Globus pallidus (tissue), 1 donor: ENCODE data around the gene ASPHD1.
"Not testable (repeated sequence)": the region's sequence is repeated elsewhere in the genome, so short reads cannot be mapped to it uniquely, and the experiment has no call there.

Source experiments
- DNase-seq: peaks from one replicate; pipeline ENCODE4 v3.0.0-alpha.2; 2015; ENCODE audit warnings: low spot score

Gene ASPHD1

GRCh38 chr16:29877266-29877961 lies 22.9 kb upstream of the ASPHD1 start:
- DNase-seq: no peak

GRCh38 chr16:29878172-29878571 lies 22.1 kb upstream of the ASPHD1 start:
- no peak for DNase-seq

DNA sequence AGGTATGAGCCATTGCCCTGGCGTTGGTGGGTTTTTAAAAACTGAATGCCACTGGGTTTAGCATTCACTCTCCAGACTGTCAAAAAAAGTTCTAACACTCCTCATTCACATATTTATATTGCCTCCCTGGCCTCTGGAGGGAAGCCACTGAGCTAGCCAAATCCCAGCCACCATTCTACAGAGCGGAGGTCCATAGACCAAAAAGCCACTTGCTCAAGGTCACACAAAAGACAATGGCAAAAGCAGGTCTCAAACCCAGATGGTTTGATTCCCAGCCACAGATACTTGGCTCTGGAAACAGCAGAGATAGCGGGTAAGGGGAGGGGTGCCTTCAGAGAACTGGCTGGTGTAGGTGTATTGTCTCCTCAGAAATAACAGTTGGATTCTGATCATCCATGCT lies 19.2 kb upstream of the ASPHD1 start:
- no peak for DNase-seq

DNA sequence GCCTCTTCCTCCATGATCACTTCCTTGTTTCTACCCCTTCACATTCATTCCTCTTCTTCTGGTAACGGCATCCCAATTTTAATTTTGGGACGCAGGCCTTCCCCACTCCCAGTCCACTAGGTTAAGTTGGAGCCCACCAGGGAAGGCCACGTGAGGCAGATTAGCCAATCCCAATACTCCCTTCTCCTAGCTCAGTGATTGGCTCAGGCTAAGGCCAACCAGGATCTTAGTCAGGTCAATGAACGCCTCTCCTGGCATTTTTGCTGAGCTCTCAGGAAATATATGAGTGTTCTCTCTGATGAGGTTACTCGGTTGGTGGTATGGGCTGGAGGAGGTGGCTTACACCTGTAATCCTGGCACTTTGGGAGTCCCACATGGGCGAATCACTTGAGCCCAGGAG lies 16.3 kb upstream of the ASPHD1 start:
- no peak for DNase-seq

GRCh38 chr16:29889372-29889771 lies 10.9 kb upstream of the ASPHD1 start:
- DNase-seq: not testable (repeated sequence)

GRCh38 chr16:29891525-29892457 lies 8.5 kb upstream of the ASPHD1 start:
- DNase-seq: no peak

DNA sequence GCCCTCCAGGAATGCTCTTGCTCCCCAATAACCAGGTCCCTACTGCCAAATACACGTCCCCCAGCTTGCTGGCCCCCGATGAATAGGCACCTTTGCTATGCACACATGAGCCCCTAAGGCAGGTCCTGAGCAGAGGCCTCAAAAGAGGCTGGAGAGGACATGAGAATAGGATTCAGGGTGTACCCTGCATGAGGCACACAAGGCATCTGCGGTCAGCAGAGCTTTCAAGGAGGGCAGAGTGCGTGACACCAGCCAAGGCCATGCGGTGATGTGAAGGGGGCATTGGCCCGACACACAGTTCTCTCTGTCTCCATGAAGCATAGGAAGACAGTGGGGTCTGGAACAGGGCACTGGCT lies 7.9 kb upstream of the ASPHD1 start:
- DNase-seq: no peak

GRCh38 chr16:29893553-29893952 lies 6.7 kb upstream of the ASPHD1 start:
- no peak for DNase-seq

- DNase-seq: no peak
Measured at GRCh38 chr16:29894352-29894751, 5.9 kb upstream of the ASPHD1 start.

DNA sequence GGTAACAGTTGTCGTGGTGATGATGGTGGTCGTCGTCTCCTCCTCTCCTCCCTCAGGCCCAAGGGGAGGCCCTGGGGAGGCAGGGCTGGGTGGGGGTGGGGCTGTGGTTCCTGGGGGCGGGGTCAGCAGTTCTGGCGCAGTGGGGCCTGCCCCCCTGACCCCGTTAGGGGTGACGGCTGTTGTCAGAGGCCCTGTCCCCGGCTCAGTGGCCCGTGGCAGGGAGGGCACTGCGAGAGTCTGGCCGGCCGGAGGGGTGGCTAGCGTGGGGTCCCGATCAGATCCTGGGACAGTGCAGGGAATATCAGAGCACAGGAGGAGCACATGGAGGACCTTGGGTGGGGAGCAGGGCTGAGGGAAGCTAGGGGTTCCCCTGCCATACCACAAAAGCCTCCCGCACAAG lies 3.4 kb upstream of the ASPHD1 start:
- no peak for DNase-seq

- DNase-seq: no peak
Measured at GRCh38 chr16:29897333-29897732, 3.0 kb upstream of the ASPHD1 start.

DNA sequence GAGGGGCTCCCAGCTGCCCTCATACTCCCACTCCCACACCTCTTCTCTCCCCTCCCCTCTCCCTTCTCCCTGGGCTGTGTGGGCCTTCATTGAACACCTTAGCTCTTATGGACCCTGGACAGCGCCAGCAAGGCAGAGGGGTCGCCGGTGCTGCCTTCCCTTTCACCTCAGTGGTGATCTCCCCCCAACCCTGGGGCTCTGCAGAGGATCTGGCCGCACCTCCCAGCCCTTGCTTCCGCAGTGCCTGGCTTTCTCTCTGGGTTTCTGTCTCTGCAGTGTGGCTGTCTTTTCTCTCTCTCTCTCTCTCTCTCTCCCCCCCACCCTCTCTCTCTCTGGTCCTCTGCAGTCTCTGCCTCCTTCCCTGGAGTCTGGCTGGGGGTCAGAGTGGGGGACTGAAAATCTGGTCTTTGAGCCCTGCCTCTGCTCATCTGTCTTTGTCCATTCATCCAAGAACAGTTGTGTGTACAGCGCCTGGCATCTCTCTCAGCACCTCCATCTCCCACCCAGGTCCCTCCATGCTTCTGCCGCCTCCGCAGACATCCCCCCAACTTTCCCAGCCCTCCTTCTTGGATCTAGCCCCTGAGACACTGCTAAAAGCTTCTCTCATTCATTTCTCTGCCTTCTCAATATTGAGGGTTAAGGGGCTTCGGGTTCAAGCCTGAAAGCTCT lies 2.0 kb upstream of the ASPHD1 start:
- no peak for DNase-seq

DNA sequence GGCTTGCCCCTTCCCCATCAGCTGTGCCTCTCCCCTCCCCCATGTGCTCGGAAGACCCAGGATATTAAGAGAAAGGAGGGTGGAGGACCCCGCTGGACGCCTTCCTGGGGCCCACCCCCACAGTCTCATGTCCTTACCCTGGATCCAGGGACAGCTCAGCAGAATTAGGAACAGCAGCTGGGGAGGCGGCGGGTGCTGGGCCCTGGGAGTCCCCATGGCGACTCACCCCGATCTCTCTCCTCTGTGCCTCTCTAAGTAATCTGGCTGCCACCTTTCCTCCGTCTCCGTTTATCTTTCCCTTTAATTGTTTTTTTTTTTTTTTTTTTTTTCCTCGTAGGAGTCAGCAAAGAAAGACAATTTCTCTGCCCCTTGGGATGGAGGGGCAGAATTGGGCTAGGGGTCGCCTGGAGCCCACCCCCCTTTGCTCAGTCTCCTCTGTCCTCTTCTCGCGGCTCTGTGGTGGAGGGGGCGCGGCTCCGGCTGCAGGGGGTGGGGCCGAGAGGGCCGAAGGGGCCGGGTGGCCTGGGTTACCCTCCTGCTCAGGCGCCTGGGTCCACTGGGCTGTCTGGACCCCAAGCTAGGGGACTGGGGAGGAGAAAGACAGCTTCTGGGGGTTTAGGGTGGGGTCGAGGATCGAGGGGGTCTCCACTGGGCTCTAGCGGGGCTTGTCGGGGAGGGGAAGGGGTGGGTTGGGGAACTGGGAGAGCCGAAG lies 1.3 kb upstream of the ASPHD1 start:
- no peak for DNase-seq

DNA sequence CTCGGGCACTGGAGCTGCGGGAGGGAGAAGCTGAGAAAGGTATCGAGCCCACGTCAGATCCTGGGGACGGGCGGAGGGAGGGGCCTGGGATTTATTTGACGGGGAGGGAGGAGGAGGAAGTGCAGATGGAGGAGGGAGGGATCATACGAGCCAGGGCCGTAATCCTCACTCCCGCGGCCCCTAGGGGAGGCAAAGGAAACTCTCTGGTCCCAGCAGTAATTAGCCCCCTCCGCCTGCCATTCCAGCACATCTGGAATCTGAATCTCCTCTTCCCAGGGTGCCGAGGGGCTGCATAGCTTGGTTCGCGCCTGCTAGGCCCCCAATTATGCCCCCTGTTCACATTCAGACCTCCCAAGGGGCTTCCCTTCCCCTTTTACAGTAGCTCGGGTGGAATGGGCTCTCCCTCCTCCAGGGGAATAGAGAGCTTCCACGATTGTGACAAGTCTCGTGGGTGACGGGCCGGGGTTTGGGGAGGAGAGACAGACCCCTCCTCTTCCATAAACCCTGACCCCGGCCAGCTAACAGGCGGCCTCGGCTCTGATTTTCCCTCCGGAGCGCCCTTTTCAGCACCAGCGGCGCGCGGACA lies 679 bp upstream of the ASPHD1 start, which contains the start of gene SEZ6L2:
Gene SEZ6L2, minus strand, starts transcription at position 35 of the 586 bp plus-strand sequence. CDS start 531 bp downstream, outside the sequence.
- peak; percentile 87 for DNase-seq

DNA sequence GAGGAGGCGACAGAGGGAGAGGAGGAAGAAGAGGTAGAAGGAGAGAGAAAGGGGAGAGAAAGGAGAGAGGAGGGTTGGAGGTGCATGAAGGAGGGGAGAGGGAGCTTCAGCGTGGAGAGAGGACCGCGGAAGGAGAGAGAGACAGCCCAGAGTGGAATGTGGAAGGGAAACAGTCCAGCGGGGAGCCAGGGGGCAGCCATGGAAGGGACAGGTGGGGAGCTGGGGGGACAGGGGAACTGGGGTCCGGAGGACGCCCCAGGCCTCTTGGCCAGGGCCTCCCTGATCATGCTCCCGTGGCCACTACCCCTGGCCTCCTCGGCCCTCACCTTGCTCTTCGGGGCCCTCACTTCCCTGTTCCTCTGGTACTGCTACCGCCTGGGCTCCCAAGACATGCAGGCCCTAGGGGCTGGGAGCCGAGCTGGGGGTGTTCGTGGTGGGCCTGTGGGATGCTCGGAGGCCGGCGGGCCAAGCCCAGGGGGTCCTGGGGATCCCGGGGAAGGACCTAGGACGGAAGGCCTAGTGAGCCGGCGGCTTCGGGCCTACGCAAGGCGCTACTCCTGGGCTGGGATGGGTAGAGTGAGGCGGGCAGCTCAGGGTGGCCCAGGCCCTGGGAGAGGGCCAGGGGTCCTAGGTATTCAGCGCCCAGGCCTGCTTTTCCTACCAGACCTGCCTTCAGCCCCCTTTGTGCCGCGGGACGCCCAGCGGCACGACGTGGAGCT lies 759 bp downstream of the ASPHD1 start:
- no peak for DNase-seq

DNA sequence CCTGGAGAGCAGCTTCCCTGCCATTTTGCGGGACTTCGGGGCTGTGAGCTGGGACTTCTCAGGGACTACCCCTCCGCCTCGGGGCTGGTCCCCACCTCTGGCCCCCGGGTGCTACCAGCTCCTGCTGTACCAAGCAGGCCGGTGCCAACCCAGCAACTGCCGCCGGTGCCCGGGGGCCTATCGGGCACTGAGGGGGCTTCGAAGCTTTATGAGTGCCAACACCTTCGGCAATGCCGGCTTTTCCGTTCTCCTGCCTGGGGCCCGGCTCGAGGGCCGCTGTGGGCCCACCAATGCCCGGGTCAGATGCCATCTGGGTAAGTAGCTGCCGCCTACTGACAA lies 1.3 kb downstream of the ASPHD1 start:
- no peak for DNase-seq

GRCh38 chr16:29903590-29903989 lies 3.3 kb downstream of the ASPHD1 start:
- DNase-seq: no peak

DNA sequence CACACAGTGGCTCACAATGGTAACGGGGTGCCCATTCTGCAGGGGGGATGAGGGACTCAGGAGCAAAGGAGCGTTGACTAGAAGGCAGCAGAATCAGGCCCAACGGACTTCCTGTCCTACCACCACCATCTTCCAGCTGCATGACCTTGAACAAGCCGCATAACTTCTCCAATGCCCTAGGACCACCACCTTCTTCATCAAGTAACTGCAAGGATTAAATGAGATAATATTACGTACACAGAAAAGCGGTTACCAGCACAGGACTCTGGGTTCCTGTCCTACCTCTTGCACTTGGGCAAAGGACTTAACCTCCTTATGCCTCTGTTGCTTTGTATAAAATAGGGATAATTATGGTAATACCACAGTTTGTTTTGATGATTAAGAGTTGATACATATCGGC lies 4.7 kb downstream of the ASPHD1 start:
- DNase-seq: no peak

GRCh38 chr16:29905668-29906067 lies 5.4 kb downstream of the ASPHD1 start:
- no peak for DNase-seq

DNA sequence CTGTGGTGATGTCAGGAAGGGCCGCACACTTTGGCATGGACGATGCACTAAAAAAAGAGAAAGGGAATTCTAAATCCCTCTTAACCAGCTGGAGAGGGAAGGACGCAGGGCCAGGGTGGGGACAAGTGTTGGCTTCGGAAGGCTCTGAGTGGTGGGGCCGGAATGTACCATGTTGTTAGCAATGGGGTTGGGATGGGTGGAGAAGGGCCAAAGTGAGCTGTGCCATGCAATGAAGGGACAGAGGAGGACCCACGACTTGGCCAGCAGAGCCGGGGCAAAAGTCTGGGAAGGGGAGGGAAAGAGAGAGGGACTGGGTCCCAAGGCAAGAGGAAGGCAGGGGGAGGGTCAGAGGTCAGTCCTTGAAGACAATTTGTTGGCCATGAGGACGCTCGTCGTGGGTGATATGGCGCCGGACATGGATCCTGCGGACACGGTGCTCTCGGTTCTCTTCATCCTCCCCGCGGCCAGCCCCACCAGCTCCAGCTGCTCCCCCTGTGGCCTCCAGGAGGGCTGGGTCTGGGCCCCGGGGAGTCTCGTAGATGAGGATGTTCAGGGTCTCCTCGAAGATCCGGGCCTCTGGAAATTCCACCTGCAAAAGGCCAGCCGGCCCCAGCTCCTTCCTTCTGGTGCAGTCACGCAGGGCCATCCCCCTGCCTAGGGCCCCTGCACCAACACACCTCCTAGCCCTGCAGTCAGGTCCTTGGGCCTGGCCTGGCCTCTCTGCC lies 6.4 kb downstream of the ASPHD1 start:
- DNase-seq: no peak

- DNase-seq: no peak
Measured at GRCh38 chr16:29907973-29908372, 7.7 kb downstream of the ASPHD1 start.
